GM21447 (cell line): ENCODE data around the gene AXDND1.
A peak's percentile ranks its signal among the peaks of the same experiment; 100 is the strongest.
"Not testable (repeated sequence)": the region's sequence is repeated elsewhere in the genome, so short reads cannot be mapped to it uniquely, and the experiment has no call there.

Experiments used
- ATAC-seq: cut with Tn5 transposase; IDR thresholded peaks from one replicate; pipeline ENCODE4 v1.9.1; 2021; ENCODE audit not compliant: unreplicated experiment

The AXDND1 gene

DNA sequence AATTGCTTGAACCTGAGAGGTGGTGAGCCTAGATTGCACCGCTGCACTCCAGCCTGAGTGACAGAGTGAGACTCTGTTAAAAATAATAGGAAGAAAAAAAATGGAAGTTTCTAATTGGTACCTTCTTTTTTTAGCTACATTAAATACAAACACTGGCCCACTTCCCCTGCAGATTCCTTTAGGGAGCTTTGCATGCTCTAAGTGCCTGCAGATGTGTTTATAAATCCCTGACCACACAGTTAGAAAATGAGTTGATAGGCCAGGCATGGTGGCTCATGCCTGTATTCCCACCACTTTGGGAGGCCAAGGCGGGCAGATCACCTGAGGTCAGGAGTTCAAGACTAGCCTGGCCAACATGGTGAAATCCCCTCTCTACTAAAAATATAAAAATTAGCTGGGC is 4.1 kb upstream of the AXDND1 start:
- ATAC-seq: not testable (repeated sequence)

DNA sequence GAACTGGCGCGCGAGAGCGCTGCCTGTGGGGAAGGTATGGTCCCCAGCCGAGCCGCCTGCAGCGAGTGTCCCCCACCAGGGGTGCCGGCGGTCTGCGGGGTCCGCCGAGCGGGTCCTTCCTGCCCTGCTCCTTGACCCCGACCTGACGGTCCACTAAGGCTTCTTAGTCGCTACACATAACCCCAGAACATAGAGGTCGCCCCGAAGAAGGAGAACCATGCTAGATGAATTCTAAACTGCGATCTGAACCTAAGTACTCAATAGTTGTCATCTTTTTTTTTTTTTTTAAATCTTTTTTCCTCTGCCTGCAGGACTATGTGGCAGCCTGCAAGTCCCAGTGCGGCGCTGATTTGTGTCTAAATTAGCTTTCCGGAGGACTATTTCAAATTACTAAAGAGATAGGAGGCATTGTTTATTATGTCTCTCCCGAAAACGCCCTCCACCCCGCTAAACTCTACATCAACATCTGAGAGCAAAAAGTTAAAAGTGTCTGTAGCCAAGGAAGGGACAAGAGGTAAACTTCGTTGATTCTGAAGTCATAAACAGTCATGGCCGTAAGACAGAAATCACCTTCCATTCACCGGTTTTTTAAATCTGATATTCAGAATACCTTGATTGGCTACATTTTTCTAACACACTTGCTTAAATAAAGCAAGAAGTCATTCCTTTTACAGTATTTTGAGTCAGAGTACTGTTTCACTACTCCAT is 476 bp downstream of the AXDND1 start:
- peak; percentile 25 for ATAC-seq

DNA sequence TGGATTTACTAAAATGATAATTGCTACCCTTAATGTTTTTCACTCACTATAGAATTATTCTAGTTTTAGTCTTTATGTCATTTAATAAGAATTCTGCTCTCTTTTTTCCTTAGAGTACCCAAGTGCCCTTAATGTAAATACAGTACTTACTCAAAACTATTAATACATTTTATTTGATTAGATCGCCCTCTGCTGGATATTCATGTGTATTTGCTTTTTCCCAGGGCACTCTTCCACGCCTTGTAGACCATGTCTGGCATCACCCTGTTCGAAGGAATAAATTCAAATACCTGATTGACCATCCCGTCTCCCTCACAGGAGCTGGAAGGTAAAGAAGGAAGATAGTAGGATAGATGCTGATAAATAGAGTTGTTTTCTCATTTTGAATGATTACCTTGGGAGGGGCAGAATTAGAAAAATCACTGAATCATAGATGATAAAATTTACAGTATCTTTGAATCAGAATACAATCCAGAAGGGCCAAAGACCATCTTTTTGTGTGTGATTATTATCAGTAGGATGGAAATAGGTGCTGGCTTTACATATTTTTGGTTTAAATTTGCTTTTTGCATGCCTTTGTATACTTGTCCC is 4.1 kb downstream of the AXDND1 start:
- no peak for ATAC-seq

DNA sequence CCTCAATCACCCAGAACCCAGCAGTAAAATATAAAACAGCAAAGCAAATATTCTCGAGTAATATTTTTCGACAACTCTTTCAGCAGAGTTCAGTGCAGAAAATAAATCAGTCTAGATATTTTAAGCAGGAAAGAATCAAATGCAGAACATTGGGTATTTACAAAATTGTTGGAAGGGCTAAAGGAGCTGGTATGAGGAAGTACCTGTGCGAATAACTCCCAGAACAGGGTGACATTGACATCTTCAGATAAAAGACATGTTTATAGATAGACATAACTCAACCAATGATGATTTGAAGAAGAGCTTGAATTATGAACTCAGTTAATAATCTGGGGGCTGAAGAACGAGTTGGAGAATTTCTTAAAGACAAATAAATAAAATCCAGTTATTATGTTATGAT is 6.4 kb downstream of the AXDND1 start:
- ATAC-seq: no peak

DNA sequence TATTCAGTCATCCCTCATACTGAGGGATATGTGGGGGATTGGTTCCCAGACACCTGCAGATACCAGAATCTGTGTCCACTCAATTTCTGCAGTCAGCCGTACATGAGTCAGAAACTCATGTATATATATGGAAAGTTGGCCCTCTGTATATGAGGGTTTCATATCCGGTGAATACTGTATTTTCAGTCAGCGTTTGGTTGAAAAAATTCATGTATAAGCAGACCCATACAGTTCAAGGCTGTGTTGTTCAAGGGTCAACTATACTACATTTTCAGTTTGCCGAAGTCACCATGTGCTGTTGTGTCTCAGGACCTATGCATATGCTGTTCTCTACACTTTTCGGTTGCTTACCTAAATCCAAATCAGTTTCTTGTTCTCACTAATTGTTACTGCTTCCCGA is 10.5 kb downstream of the AXDND1 start:
- no peak for ATAC-seq

DNA sequence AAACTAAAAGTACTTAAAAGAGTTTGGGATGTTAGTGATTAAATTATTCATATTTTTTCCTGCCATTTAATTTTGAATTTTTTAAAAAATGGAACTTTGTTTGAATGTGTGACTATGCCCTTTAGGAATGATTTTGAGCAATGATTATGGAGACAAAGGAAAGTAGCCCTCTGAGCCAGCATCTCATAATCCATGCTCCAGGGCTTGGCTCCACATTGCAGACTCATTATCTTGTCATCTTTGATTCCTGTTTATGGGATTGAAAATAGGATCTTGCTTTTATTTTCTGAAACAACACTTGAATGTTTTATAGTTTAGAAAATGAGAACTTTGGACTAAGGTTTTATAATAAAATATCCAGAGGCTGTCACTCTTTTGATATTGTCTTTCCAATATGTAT is 14.5 kb downstream of the AXDND1 start:
- ATAC-seq: no peak

DNA sequence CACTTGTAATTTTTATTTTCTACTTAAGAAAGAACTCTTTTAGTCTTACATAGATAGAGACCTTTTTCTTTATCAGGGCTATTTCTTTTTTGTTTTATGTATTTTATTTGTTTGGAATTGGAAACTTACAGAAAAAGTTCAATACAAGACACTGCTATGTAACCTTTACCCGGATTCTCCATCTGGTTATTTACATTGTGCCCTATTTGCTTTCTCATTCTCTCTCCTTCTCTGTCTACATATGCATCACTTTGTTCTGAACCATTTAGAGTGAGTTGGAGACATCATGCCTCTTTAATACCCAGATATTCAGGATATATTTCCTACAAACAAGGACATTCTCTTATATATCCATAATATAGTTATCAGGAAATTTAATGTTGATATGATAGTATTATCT is 18.3 kb downstream of the AXDND1 start:
- no peak for ATAC-seq

DNA sequence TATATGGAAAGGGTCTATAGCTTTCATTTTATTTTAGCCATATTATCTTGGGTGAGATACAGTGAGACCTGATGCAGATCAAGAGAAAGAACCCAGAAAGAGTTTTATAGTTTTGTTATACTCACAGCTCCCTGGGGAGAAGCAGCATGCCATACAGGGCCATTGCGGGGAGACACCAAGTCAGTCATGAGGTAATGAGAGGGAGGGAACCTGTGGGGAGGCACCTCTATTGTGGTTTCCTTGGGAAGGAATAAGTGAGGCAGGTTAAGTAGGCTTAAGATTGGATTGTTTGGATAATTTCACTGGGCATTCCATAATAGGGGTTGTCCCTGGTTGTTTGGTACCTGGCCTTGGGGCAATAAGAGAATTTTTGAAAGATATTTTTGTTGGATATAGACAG is 19.7 kb downstream of the AXDND1 start:
- no peak for ATAC-seq

DNA sequence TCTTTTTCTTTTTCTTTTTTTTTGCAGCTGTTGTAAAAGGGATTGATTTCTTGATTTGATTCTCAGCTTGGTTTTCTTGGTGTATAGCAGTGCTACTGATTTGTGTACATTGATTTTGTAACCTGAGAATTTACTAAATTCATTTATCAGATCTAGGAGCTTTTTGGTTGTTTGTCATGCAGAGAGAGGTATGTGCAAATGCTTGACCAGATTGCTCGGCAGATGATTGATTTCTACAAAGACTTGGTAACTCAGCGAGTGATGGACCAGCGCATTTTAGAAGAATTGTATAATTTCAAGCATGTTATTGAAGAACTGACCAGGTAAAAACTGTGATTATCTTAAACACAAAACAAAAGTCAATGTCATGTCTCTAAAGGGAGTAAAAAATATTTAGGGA is 27.9 kb downstream of the AXDND1 start:
- no peak for ATAC-seq

DNA sequence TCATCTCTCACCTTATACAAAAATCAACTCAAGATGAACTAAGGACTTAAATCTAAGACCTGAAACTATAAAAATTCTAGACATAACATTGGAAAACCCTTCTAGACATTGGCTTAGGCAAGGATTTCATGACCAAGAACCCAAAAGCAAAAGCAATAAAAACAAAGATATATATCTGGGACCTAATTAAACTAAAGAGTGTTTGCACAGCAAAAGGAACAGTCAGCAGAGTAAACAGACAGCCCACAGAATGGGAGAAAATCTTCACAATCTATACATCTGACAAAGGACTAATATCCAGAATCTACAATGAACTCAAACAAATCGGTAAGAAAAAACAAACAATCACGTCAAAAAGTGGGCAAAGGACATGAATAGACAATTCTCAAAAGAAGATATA is 33.6 kb downstream of the AXDND1 start:
- ATAC-seq: not testable (repeated sequence)

DNA sequence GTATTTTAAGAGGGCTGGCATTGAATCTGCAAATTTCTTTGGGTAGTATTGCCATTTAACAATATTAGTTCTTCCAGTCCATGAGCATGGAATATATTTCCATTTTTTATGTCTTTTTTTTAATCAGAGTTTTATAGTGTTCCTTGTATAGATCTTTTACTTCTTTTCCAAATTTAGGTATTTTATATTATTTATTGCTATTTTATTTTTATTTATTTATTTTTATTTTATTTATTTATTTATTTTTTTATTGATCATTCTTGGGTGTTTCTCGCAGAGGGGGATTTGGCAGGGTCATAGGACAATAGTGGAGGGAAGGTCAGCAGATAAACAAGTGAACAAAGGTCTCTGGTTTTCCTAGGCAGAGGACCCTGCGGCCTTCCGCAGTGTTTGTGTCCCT is 52.0 kb downstream of the AXDND1 start:
- not testable (repeated sequence) for ATAC-seq

DNA sequence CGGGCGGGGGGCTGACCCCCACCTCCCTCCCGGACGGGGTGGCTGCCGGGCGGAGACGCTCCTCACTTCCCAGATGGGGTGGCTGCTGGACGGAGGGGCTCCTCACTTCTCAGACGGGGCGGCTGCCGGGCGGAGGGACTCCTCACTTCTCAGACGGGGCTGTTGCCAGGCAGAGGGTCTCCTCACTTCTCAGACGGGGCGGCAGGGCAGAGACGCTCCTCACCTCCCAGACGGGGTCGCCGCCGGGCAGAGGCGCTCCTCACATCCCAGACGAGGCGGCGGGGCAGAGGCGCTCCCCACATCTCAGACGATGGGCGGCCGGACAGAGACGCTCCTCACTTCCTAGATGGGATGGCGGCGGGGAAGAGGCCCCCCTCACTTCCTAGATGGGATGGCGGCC is 52.9 kb downstream of the AXDND1 start:
- not testable (repeated sequence) for ATAC-seq

DNA sequence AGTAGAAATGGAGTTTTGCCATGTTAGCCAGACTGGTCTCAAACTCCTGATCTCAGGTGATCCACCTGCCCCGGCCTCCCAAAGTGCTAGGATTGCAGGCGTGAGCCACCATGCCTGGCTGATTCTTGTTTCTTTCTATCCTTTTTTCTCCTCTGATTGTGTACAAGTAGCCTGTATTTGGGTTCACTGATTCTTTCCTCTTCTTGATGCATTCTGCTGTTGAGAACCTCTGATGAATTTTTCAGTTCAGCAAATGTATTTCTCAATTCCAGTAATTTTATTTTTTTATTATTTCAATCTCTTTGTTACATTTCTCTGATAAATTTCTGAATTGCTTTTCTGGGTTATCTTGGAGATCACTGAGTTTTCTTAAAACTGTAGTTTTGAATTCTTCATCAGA is 58.8 kb downstream of the AXDND1 start:
- ATAC-seq: no peak

DNA sequence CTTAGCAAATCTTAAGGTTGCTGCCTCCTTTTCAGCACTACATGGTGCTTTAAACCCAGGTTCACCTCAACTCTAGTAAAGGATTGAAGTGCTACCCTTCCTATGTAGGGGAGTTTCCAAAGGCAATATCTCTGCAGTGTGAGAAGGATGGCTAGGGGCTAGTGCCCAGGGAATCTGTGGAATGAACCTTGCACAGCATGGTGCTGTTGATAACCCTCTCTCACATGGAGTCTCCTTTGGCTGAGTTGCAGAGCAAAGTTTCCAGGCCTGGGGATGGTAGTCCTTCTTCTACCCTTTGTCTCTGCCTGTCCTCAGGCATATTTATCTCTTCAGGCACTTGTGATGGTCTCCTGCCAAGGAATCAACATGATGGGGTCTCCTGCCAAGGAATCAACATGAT is 59.4 kb downstream of the AXDND1 start:
- no peak for ATAC-seq

DNA sequence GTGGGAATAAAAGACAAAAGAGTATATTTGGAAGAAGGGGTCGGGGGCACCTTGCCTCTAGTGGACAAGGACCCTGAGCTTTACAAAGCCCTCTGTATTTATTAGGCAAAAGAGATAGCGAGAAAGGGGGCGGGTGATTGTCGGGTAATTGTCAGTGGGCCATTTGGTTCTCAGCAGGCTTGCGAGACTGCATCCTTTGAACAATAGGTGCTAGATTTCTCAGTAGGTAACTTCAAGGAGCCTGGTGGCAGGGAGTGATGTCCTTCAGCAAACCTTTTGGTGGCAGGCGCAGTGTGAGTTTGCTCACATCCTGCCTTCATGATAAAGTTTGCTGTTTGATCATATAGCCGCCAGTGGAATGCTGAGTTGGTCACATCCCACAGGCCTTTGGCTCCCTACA is 71.4 kb downstream of the AXDND1 start:
- no peak for ATAC-seq

DNA sequence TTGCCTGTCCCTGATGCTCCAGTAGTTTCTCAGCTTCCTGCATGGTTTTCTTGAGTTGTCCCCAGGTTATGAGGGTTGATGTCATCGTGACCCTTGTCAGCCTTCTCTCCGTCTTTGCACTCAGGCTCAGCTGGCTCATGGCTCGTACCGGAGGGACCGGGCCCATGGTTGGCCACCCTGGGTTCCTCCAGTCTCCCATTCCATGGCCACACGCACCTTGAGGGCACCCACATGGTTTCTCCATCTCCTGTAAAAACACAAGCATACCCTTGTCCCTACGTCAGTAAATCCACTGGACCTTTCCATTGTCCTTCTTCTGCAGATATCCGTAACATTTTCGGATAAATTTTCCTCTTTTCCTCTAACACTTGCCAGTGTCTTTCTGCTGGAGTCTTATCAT is 73.9 kb downstream of the AXDND1 start:
- ATAC-seq: not testable (repeated sequence)

DNA sequence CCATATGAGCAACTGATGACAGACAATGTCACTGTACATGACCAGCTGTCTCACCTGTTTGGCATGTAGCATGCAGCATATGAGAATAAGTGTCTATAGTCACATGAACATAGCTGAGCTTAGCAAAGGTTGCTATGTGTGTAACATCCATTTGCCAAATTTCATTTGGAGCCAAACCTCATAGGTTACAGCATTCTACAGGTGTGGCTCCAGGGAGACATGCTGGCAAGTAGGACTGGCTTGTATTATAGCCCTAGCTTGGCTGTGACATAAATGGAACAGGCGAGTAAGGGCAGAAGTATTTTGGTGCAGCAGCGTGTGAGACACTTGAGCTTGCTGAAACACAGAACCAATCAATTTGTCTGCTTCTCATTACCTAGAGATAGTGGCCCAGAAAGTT is 74.5 kb downstream of the AXDND1 start:
- ATAC-seq: not testable (repeated sequence)

DNA sequence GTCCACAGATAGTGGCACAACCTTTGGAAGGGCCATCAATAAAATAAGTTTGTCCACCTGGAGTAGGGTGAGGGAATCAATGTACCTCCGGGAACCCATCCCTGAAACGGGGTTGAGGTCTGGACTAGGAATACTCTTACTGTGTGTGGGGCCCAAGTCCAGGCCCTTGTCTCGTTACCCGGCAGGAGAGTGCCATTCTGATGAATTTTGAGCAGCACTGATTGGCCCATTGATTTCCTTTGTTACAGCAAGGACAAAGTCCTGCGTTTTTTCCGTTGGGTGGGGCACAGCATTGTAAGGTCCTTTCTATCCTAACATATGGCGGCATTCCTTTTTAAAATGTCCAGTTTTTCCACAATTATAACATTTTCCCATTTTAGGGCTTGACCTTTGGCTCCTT is 75.2 kb downstream of the AXDND1 start:
- ATAC-seq: no peak

DNA sequence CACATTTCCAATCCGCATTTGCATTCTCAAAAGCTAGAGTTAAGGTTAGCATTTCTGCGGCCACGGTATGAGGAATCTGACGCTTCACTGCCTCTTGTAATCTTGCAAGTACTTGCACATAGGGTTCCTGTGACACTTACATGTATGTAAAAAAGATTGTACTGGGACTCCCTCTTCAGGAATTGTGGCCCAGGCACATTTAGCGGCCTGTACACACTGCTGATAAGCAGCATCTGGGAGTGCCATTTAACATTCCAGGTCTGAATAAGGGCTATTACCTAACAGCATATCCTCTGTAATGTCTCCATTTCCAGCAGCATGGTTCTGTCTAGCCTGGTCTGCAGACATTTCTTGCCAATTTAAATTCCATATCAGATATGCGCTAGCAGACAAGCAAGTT is 75.7 kb downstream of the AXDND1 start:
- no peak for ATAC-seq

DNA sequence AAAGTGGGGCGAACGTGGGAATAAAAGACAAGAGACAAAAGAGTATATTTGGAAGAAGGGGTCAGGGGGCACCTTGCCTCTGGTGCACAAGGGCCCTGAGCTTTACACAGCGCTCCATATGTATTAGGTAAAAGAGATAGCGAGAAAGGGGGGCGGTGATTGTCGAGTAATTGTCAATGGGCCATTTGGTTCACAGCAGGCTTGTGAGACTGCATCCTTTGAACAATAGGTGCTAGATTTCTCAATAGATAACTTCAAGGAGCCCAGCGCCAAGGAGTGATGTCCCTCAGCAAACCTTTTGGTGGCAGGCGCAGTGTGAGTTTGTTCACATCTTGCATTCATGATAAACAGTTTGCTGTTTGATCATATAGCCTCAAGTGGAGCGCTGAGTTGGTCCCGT is 77.1 kb downstream of the AXDND1 start:
- not testable (repeated sequence) for ATAC-seq

DNA sequence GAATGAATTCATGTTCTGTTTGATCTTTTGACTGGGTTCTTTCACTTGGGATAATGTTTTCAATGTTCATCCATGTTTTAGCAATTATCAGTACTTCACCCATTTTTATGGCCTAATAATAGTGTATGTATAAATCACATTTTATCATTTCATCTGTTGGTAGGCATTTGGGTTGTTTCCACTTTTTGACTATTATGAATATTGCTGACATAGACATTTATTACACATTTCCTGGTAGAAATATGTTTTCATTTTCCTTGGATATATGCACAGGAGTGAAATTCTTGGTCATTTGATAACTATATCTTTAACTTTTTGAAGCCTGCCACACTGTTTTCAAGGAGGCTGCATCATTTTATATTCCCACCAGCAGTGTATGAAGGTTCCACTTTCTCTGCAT is 79.8 kb downstream of the AXDND1 start:
- no peak for ATAC-seq

DNA sequence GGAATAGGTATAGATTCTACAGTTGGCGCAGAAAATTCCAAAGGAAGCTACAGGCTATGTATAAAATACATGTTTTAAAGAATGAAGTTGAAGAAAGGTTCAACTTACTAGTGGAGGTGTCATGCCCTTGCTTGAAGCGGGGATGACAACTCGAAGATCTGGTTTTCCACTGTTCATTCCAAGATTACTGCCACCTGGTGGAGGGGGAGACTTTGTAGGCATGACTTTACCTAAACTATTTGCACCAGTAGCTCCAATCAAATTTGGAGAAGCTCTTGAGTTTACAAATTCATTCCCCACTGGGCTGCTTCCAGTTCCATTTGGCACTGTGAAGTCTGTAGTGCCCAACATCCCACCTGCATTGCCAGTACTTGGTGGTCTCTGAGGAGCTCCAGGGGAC is 81.7 kb downstream of the AXDND1 start:
- no peak for ATAC-seq
